Ectodermal cell (in vitro differentiated cells): ENCODE data around the gene C8G.

Experiments used
- H3K27ac ChIP-seq: 2 replicates; pipeline ENCODE4 v1.7.0; 2013; ENCODE audit warnings: mild to moderate bottlenecking, low read depth, low read length; ENCODE audit not compliant: insufficient read depth, poor library complexity, severe bottlenecking
- H3K27me3 ChIP-seq: 2 replicates; pipeline ENCODE4 v1.7.0; 2013; ENCODE audit warnings: mild to moderate bottlenecking, low read length; ENCODE audit not compliant: insufficient read depth, control insufficient read depth, poor library complexity, severe bottlenecking
- H3K36me3 ChIP-seq: one replicate; pipeline ENCODE4 v1.7.0; 2013; ENCODE audit warnings: low read length; ENCODE audit not compliant: control insufficient read depth, insufficient read depth
- H3K4me1 ChIP-seq: one replicate; pipeline ENCODE4 v1.7.0; 2013; ENCODE audit warnings: low read length; ENCODE audit not compliant: control insufficient read depth, insufficient read depth
- H3K4me3 ChIP-seq: 2 replicates; pipeline ENCODE4 v1.7.0; 2013; ENCODE audit warnings: low read depth, low read length, control low read depth; ENCODE audit not compliant: insufficient read depth
- H3K9me3 ChIP-seq: 2 replicates; pipeline ENCODE4 v1.7.0; 2013; ENCODE audit warnings: mild to moderate bottlenecking, low read length, moderate library complexity; ENCODE audit not compliant: control insufficient read depth
- WGBS, 2 experiments: methylation state at CpG; one replicate each; pipeline ENCODE4 v1.1.7; 2013; ENCODE audit warnings: missing lambda C conversion rate in 2 of 2; 5-methylcytosine and 5-hydroxymethylcytosine counted together

C8G gene

GRCh38 chr9:136906266-136906665, 38.8 kb upstream of the C8G start:
- Histone ChIP-seq H3K9me3 (no peaks in the 10 kb centered on the region), H3K36me3 (peaks cover 15% of the 10 kb centered on the region), H3K4me3 (no peak overlapping the region), H3K4me1 (no peaks in the 10 kb centered on the region), H3K27ac (no peak overlapping the region), H3K27me3 (no peaks in the 10 kb centered on the region)
- WGBS, 2 experiments: 82 to 92% methylated on average over 4 of the region's 4 CpGs

DNA sequence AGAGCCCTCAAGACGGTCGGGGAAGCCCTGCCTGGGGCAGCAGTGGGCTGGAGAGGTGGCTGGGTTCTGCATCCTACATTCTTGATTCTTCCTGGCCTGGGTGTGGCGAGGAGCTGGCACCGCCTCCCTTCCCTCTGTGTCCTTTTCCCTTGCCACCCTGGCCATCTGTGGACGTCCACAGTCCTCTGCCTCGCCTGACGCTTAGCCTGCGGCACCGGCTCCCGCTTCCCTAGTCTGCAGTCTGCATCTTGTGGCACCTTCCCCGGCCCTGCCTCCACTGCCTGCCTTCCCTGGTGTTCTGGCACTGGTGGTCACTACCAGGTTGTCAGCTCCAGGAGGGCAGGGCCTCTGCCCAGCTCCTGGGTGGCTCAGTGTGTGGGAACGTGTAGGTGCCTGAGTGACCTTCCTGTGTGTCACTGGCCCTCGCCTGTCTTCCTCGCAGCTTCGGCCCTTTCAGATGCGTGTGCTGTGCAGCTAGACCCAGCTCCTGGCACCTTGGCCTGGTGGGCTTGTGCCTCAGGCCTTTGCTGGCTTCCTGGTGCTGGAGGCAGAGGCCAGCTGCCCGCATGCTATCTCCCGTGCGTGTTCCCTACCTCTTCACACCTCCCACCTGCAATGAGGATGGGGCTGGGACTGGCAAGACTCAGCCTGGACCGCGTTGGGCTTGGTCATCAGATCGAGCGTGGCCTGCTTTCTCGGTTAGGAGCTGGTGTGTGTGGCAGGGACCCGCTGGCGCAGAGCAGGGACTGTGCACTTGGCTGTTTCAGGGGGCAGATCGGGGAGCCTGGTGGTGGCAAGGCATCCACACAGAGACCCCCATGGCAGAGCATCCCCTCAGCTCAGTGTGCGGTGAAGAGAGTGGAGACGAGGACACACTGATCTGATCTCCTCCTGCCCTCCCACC, 37.8 kb upstream of the C8G start:
- H3K4me1 ChIP-seq: no peaks in the 10 kb centered on the region
- no peak overlapping the region for H3K4me3 ChIP-seq
- H3K27ac ChIP-seq: no peak overlapping the region
- peaks cover 7% of the 10 kb centered on the region for H3K36me3 ChIP-seq
- no peaks in the 10 kb centered on the region for H3K27me3 ChIP-seq
- 95 to 96% methylated on average over 29 of the region's 29 CpGs for WGBS, 2 experiments
- no peaks in the 10 kb centered on the region for H3K9me3 ChIP-seq

- Histone ChIP-seq H3K4me1 (no peaks in the 10 kb centered on the region), H3K4me3 (no peak overlapping the region), H3K9me3 (no peaks in the 10 kb centered on the region), H3K27ac (no peak overlapping the region), H3K36me3 (peaks cover 4% of the 10 kb centered on the region), H3K27me3 (no peaks in the 10 kb centered on the region)
- 95 to 96% methylated on average over 12 of the region's 12 CpGs for WGBS, 2 experiments
These were observed 34.7 kb upstream of the C8G start for GRCh38 chr9:136910197-136910900.

DNA sequence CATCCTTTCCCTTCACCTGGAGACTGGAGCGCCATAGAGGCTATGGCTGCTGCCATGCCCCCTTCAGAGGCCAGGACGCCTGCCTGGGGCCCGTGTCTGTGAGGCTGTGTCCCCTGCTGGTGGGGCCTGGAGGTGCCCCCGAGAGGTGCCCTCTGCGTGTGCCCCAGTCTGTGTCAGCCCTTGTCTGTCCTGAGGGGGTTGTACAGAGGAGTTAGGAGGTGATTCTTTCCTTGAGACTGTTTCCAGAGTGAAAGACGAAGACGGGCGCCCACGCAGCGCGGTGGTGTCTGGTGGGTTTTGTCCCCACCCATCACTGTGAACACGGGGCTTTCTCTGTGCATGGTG, 34.2 kb upstream of the C8G start:
- WGBS, 2 experiments: 93 to 94% methylated on average over 12 of the region's 12 CpGs
- no peaks in the 10 kb centered on the region for H3K4me1 ChIP-seq

DNA sequence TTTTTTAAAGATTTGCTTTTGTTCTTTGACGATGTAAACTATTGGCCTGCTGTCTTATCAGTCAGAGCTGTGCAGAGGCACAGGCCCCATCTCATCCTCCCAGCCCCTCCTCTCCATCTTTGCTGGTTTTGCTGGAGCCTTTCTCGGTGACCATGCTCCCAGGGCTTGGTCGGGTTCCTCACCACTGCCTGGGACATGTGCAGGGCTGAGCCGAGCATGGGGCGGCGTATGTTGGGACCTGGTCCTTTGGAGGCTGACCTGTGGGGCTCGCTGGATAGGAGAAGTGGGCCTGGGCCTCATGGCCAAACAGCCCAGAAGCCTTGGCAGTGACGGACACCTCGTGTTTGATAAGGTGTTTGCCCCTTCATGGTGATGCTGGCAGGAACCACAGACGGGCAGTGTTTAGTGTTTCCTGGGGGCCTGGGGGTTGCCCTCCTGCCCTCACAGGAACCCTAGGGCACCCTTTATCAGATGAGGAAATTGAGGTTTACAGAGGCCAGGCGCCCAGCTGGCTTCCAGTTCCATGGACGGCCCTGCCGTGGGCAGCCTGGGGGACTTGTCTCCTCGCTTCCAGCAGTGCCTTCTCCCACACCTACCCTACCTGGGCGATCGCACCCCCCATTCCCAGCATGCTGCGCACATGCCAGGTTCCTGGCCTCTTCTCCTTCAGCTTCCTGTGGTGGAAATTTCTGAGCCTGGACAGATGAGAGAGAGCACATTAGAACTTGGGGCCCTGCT, 31.2 kb upstream of the C8G start:
- Histone ChIP-seq H3K36me3 (peaks cover 9% of the 10 kb centered on the region), H3K27me3 (no peaks in the 10 kb centered on the region), H3K27ac (no peak overlapping the region), H3K4me1 (no peaks in the 10 kb centered on the region), H3K4me3 (no peak overlapping the region), H3K9me3 (no peaks in the 10 kb centered on the region)
- WGBS, 2 experiments: 94 to 97% methylated on average over 17 of the region's 17 CpGs

More for the DNA sequence above, 34.2 kb upstream of the C8G start:
- Histone ChIP-seq H3K27me3 (no peaks in the 10 kb centered on the region), H3K4me3 (no peak overlapping the region), H3K9me3 (no peaks in the 10 kb centered on the region), H3K36me3 (peaks cover 3% of the 10 kb centered on the region), H3K27ac (no peak overlapping the region)

DNA sequence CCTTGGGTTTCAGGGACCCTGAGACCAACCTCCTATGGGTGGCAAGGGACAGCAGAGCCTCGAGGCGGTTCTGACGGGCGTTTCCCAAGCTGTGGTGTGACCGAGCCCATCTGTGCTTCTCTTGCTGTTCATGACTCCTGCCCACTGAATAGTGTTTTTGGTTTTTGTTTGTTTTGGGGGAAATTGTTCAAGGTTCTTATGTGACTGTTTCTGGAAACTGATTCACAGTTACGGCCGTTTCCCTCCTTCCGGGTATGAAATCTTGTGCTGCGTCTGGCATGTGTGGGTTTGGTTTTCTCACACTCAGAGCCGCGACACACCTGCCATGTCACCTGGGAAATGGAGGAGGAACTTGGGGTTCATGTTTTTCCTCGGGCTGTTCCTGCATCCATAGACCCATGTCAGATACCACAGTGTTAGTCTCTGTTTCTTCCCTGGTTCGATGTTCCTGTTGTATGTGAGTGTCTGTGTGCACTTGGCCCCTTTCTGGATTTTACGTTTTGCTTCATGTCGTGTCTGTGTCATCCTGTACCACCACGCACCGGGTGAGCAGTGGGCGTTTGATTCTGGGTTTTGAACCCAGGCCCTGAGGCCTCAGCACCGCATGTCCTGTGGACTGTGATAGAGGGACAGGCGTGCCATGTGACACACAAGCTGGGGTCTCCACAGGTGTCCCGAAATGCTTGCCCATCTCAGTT, 29.3 kb upstream of the C8G start:
- Histone ChIP-seq H3K36me3 (peaks cover 21% of the 10 kb centered on the region), H3K4me1 (no peaks in the 10 kb centered on the region), H3K27me3 (no peaks in the 10 kb centered on the region), H3K9me3 (no peaks in the 10 kb centered on the region), H3K27ac (no peak overlapping the region), H3K4me3 (no peak overlapping the region)
- WGBS, 2 experiments: 93 to 94% methylated on average over 21 of the region's 21 CpGs

DNA sequence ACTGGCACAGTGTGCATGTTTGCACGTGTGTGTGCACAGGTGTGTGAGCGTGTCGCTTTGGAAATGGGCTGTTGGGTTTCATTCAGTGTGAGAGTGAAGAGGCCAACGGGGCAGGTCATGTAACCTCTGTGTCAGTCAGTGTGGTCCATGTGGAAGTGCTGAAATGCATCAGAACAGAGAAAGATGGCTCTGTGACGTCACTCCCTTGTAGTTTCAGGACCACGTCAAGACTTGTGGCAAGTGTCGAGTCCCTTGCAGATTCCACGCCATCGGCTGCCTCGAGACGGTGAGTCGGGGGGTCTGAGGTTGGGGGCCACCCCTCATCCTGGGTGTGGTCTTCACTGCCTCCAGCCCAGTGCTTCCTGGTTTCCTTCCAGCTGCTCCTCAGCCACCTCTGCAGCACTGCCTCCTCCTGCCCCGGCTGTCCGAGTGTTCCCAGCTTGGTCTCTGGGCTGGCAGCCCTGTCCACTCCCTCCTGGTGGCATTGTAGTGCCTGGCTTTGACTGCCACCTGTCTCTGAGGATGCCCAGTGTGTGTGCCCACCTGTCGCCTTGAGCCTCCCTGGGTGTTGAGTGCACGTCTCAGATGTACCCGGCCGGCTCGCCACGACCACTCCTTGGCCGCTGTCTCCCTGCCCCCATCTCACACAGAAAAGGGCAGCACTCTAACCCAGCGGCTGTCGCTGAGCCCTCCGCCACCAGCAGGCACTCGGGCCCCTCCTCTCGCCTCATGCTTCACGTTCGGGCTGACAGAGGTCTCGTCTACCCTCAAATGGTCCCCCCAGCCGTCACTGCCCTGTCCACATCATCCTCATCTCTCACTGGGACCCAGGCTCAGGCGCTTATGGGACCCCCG, 28.5 kb upstream of the C8G start:
- Histone ChIP-seq H3K4me3 (no peak overlapping the region), H3K27me3 (no peaks in the 10 kb centered on the region), H3K4me1 (no peaks in the 10 kb centered on the region), H3K9me3 (no peaks in the 10 kb centered on the region), H3K27ac (no peak overlapping the region), H3K36me3 (peaks cover 25% of the 10 kb centered on the region)
- 95 to 96% methylated on average over 32 of the region's 32 CpGs for WGBS, 2 experiments

- peaks cover 31% of the 10 kb centered on the region for H3K36me3 ChIP-seq
- no peaks in the 10 kb centered on the region for H3K9me3 ChIP-seq
- no peak overlapping the region for H3K4me3 ChIP-seq
- H3K27ac ChIP-seq: no peak overlapping the region
- H3K27me3 ChIP-seq: no peaks in the 10 kb centered on the region
- 88 to 92% methylated on average over 11 of the region's 11 CpGs for WGBS, 2 experiments
- no peaks in the 10 kb centered on the region for H3K4me1 ChIP-seq
These were observed 27.1 kb upstream of the C8G start for GRCh38 chr9:136917902-136918301.

DNA sequence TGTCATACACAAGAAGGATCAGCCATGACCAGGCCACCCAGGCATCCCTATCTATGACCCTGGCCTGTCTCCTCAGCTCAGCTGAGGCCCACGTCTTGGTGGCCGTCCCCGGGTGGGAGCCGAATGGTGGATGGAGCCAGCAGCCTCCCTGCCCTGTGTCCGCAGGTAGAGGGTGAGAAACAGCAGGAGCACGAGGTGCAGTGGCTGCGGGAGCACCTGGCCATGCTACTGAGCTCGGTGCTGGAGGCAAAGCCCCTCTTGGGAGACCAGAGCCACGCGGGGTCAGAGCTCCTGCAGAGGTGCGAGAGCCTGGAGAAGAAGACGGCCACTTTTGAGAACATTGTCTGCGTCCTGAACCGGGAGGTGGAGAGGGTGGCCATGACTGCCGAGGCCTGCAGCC, 25.0 kb upstream of the C8G start:
- Histone ChIP-seq H3K4me3 (no peak overlapping the region), H3K27ac (no peak overlapping the region), H3K9me3 (no peaks in the 10 kb centered on the region), H3K27me3 (no peaks in the 10 kb centered on the region), H3K4me1 (no peaks in the 10 kb centered on the region), H3K36me3 (peaks cover 37% of the 10 kb centered on the region)
- 97% methylated on average over 15 of the region's 15 CpGs for WGBS, 2 experiments
